ENCODE measurements around the gene ATOH1.
A peak's percentile ranks its signal among the peaks of the same experiment; 100 is the strongest.

Gene ATOH1

DNA sequence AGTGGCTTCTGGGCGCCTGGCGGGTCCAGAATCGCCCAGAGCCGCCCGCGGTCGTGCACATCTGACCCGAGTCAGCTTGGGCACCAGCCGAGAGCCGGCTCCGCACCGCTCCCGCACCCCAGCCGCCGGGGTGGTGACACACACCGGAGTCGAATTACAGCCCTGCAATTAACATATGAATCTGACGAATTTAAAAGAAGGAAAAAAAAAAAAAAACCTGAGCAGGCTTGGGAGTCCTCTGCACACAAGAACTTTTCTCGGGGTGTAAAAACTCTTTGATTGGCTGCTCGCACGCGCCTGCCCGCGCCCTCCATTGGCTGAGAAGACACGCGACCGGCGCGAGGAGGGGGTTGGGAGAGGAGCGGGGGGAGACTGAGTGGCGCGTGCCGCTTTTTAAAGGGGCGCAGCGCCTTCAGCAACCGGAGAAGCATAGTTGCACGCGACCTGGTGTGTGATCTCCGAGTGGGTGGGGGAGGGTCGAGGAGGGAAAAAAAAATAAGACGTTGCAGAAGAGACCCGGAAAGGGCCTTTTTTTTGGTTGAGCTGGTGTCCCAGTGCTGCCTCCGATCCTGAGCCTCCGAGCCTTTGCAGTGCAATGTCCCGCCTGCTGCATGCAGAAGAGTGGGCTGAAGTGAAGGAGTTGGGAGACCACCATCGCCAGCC is at the start of gene ATOH1:
Gene ATOH1, plus strand, starts transcription at position 422 of the 663 bp plus-strand sequence. Its CDS starts 174 bp downstream, at position 596.
- TF ChIP-seq, protein P1, sequence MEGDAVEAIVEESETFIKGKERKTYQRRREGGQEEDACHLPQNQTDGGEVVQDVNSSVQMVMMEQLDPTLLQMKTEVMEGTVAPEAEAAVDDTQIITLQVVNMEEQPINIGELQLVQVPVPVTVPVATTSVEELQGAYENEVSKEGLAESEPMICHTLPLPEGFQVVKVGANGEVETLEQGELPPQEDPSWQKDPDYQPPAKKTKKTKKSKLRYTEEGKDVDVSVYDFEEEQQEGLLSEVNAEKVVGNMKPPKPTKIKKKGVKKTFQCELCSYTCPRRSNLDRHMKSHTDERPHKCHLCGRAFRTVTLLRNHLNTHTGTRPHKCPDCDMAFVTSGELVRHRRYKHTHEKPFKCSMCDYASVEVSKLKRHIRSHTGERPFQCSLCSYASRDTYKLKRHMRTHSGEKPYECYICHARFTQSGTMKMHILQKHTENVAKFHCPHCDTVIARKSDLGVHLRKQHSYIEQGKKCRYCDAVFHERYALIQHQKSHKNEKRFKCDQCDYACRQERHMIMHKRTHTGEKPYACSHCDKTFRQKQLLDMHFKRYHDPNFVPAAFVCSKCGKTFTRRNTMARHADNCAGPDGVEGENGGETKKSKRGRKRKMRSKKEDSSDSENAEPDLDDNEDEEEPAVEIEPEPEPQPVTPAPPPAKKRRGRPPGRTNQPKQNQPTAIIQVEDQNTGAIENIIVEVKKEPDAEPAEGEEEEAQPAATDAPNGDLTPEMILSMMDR (IDR thresholded peaks at IDR 0.05; ENCODE audit: low read depth, low read length): no peak
- TF ChIP-seq MYC (IDR thresholded peaks at IDR 0.05; ENCODE audit: low read depth, low read length): no peak
- no peak for TF ChIP-seq POLR2A (IDR thresholded peaks at IDR 0.05; ENCODE audit: extremely low read depth, insufficient read length)
- TF ChIP-seq, protein P2, sequence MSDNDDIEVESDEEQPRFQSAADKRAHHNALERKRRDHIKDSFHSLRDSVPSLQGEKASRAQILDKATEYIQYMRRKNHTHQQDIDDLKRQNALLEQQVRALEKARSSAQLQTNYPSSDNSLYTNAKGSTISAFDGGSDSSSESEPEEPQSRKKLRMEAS (IDR thresholded peaks at IDR 0.05; ENCODE audit: low read depth, low read length): no peak
- no peak for DNase-seq (ENCODE audit: low read depth)
- no peak within 1 kb of the TSS for H3K4me3 ChIP-seq (ENCODE audit: low read depth, low read length)

GRCh38 chr4:93779228-93779627 is 49.3 kb upstream of the ATOH1 start:
- TF ChIP-seq MYC (IDR thresholded peaks at IDR 0.05; ENCODE audit: low read depth, low read length) (no peak), POLR2A (IDR thresholded peaks at IDR 0.05; ENCODE audit: extremely low read depth, insufficient read length) (no peak)
- TF ChIP-seq, protein P1 (IDR thresholded peaks at IDR 0.05; ENCODE audit: low read depth, low read length): no peak
- TF ChIP-seq, protein P2 (IDR thresholded peaks at IDR 0.05; ENCODE audit: low read depth, low read length): no peak
- H3K4me3 ChIP-seq (ENCODE audit: low read depth, low read length): no peak overlapping the region
- DNase-seq (ENCODE audit: low read depth): no peak

GRCh38 chr4:93780080-93780479 is 48.5 kb upstream of the ATOH1 start:
- TF ChIP-seq POLR2A (IDR thresholded peaks at IDR 0.05; ENCODE audit: extremely low read depth, insufficient read length) (no peak), MYC (IDR thresholded peaks at IDR 0.05; ENCODE audit: low read depth, low read length) (no peak)
- TF ChIP-seq, protein P2 (IDR thresholded peaks at IDR 0.05; ENCODE audit: low read depth, low read length): no peak
- TF ChIP-seq, protein P1 (IDR thresholded peaks at IDR 0.05; ENCODE audit: low read depth, low read length): no peak
- no peak overlapping the region for H3K4me3 ChIP-seq (ENCODE audit: low read depth, low read length)
- DNase-seq (ENCODE audit: low read depth): no peak

GRCh38 chr4:93781198-93781597 is 47.4 kb upstream of the ATOH1 start:
- H3K4me3 ChIP-seq (ENCODE audit: low read depth, low read length): no peak overlapping the region
- TF ChIP-seq POLR2A (IDR thresholded peaks at IDR 0.05; ENCODE audit: extremely low read depth, insufficient read length): no peak

DNA sequence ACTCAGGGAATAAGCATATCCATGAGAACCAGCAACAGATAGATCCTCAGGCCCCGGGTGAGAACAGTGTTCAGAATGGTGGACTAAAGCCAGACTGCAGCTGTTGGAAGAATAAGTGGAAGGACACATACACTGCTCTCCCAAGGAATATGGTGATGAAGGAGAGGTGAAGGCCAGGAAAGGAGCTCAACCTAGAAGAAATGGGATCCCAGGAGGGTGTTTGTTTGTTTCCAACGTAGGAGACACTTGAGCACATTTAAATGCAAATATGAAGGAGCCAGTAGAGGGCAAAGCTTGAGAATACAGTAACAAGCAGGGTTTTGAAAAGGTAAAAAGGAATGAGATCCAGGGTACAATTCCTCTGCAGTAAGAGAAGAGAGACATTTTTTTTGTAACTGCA is 42.4 kb upstream of the ATOH1 start:
- TF ChIP-seq, protein P1 (IDR thresholded peaks at IDR 0.05; ENCODE audit: low read depth, low read length): no peak
- no peak for TF ChIP-seq POLR2A (IDR thresholded peaks at IDR 0.05; ENCODE audit: extremely low read depth, insufficient read length)
- TF ChIP-seq, protein P2 (IDR thresholded peaks at IDR 0.05; ENCODE audit: low read depth, low read length): no peak
- TF ChIP-seq MYC (IDR thresholded peaks at IDR 0.05; ENCODE audit: low read depth, low read length): no peak
- no peak for DNase-seq (ENCODE audit: low read depth)
- no peak overlapping the region for H3K4me3 ChIP-seq (ENCODE audit: low read depth, low read length)

More at GRCh38 chr4:93781198-93781597, 47.4 kb upstream of the ATOH1 start:
- no peak for DNase-seq (ENCODE audit: low read depth)

DNA sequence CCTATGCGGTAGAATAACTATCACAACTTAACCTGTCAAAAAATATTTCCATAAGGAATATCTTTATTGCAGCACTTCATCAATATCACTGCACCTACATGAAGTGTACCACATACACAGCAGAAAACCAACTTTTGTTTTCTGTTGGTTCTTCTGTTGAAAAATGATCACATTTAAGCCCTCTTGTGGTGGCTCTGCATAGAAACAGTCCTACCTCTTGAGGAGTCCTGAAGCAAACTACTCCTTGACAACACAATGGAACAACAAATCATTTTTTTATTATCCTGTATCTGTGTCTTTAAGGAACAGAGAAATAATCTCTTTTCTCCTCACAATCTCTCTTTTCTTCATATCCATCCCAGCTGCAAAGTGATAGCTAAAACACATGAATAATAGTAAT is 39.8 kb upstream of the ATOH1 start:
- peak; percentile 15 for DNase-seq (ENCODE audit: low read depth)
- TF ChIP-seq, protein P1 (IDR thresholded peaks at IDR 0.05; ENCODE audit: low read depth, low read length): peak; percentile 22
- TF ChIP-seq POLR2A (IDR thresholded peaks at IDR 0.05; ENCODE audit: extremely low read depth, insufficient read length) (no peak), MYC (IDR thresholded peaks at IDR 0.05; ENCODE audit: low read depth, low read length) (no peak)

More for the DNA sequence above, 39.8 kb upstream of the ATOH1 start:
- H3K4me3 ChIP-seq (ENCODE audit: low read depth, low read length): no peak overlapping the region

All from NB4 (cell line).